GM19099 (cell line): ENCODE results near the gene AXIN1.

ENCODE experiments used
- POLR2A ChIP-seq: IDR thresholded peaks from 3 replicates; pipeline ENCODE4 v1.6.1; 2011; ENCODE audit warnings: low read depth; ENCODE audit not compliant: insufficient read length; ENCODE audit errors: extremely low read depth

Gene AXIN1

GRCh38 chr16:275041-275641, 77.4 kb downstream of the AXIN1 start:
- TF ChIP-seq POLR2A, result no peak

GRCh38 chr16:273547-274421, 78.7 kb downstream of the AXIN1 start:
- no peak for TF ChIP-seq POLR2A

GRCh38 chr16:272633-273546, 79.6 kb downstream of the AXIN1 start:
- TF ChIP-seq POLR2A, result no peak

- no peak for TF ChIP-seq POLR2A
Measured at GRCh38 chr16:270381-271255, 81.9 kb downstream of the AXIN1 start.

GRCh38 chr16:269061-269796, 83.3 kb downstream of the AXIN1 start:
- no peak for TF ChIP-seq POLR2A

- TF ChIP-seq POLR2A, result no peak
Measured at GRCh38 chr16:268141-269053, 84.1 kb downstream of the AXIN1 start.

GRCh38 chr16:266258-267164, 86.0 kb downstream of the AXIN1 start:
- no peak for TF ChIP-seq POLR2A

- TF ChIP-seq POLR2A, result no peak
Measured at GRCh38 chr16:265711-266110, 86.8 kb downstream of the AXIN1 start.

- TF ChIP-seq POLR2A, result no peak
Measured at GRCh38 chr16:265002-265529, 87.5 kb downstream of the AXIN1 start.

- no peak for TF ChIP-seq POLR2A
Measured at GRCh38 chr16:264440-264951, 88.0 kb downstream of the AXIN1 start.

- no peak for TF ChIP-seq POLR2A
Measured at GRCh38 chr16:263944-264343, 88.6 kb downstream of the AXIN1 start.
